ENCODE results near the gene CRB2.

The CRB2 gene

DNA sequence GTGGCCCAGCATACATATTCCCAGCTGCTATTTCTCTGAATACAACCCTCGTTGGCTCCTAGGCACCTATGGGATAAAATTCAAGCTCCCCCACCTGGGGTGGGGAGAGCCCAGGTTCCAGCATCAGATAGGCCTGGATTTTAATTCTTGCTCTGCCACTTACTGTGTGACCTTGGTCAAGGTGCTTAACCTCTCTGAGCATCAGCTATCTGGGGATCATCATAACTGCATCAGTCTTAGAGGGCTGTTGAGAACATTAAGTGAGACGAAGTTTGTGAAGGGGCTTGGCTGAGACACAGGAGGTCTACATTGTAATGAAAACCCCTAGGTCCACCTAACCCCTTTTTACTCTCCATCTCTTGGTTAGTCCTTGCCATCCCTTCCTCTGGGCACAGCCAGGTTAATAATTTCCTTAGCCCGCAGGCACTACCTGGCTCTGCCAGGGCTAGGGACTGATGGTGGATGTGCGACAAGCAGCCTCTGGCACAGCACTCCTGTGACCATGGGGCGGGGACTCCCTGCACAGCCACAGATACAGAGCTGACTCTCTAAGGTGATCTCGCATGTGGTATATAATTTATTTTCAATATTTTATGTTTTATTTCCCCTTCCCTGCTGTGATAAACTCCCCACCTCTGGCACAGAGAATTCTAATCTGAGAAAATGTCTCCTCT, 68.7 kb downstream of the CRB2 start:
- no peak for DNase-seq

DNA sequence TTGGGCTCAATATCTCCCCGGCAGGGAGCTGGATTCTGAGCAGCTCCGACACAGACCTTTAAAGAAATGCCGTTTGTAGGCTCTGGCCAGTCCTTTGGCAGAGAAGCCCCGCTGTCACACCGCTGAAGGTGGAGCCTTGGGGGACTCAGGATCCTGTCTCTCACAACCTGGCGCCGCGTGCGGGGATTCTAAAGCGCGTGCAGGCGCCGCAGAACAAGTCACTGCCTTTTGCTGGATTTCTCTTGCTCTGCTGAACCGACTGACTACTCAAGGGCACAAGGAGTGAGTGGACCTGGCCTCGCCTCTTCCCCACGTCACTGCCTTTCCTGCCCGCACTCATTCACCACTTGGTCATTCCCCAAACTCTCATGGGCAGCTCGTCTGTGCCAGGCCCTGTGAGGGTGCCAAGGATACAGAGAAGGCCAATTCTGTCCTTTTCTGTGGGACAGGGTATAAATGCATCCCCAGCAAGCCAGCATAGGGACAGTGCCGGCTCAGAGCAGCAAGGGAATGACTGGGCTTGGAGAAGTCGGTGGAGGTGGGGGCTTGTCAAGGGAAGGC, 69.3 kb downstream of the CRB2 start:
- DNase-seq: no peak

DNA sequence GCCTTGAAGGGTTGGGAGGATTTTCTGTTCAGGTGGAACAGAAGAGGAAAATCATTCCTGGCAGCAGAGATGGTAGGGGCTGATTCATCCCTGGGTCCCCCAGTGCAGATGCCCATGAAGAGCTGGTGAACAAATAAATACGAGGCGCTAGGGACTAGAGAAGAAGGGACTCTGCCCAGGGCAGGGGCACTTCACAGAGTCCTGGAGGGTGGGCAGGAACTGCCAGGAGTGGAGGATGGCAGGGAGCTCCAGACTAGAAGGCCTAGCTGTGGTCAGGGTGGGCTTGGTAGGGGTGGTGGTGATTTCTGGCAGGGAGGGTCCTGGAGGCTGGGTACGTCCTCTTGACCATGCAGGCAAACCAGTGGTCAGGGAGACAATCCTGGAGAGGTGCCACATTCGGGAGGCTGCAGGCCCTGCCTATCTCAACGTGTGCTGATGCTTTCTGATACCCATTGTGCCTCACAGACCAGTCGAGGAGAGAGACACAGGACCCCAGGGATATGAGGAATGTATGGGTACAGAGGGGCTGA, 69.9 kb downstream of the CRB2 start:
- DNase-seq: no peak

DNA sequence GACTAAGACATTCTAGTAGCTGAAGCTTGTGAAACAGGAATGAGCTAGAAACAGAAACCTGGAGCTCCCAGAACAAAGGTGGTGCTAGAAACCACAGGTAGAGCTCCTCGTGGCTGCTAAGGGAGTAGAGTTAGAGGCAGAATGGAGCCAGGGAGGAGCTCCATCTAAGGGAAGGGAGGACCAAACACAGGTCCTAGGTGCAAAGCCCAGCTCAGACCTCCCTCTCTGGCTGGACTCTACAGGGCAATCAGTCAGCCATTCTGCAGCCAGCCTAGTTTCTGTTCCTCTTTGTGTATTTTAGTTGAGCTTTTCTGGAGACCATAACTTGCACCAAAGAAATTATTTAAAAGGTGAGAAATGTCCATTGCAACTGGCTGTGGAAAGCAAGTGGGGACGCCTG, 70.4 kb downstream of the CRB2 start:
- no peak for DNase-seq
